ENCODE results near the gene OPRM1.
"Not testable (repeated sequence)": the region's sequence is repeated elsewhere in the genome, so short reads cannot be mapped to it uniquely, and the experiment has no call there.

The OPRM1 gene

DNA sequence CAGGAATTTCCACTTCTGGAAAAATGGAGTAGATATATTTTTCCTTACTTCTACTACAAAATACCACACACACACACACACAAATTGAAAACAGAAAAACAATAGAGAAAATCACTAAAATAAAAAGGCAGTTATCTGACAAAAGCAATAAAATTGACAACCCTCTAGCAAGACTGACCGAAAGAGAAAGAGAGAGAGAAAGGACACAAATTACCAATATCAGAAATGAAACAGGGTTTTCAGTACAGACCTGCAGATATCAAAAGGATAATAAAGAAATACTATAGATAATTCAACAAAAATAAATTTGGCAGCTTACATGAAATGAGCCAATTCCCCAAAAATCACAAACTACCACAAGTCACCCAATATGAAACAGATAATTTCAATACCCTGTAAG lies 104.7 kb downstream of the OPRM1 start:
- DNase-seq (ENCODE audit: low spot score) = no peak

GRCh38 chr6:154154389-154154967 lies 115.4 kb downstream of the OPRM1 start:
- peak; percentile 14 for DNase-seq (ENCODE audit: low spot score)

DNA sequence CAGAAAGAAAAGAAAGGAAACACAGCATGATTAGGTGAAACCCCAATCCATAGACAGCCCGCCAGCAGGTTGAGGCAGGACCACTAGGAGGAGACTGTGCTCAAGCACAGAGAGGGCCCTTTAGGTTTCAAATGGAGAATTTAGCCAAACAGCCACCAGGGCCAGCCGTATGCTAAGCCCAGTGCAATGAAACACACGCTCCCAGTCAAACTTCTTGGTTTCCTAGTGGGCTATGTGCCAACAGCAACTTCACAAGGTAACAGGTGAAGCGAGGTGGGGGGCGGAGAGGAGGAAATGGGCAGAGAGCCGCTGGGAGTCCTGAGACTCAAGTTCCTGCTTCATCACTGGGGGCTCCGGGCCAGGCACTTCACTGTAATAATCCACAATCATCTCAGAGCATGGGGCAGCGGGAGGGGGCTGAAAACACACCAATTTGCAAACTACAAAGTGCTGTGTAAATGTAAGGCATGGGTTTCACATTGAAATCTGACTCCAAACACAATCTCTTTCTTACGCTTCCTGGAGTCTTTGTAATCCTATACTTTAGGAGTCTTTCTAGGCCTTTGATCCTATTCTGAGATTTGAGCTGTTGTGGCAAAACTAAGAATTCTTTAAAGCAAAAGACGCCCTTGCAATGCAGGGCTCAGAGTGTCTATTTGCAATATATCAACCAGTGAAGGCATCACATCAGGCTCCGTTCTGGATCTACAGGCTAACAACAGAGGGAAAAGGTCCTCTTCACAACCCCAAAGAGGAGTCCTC lies 117.3 kb downstream of the OPRM1 start:
- peak; percentile 26 for DNase-seq (ENCODE audit: low spot score)

DNA sequence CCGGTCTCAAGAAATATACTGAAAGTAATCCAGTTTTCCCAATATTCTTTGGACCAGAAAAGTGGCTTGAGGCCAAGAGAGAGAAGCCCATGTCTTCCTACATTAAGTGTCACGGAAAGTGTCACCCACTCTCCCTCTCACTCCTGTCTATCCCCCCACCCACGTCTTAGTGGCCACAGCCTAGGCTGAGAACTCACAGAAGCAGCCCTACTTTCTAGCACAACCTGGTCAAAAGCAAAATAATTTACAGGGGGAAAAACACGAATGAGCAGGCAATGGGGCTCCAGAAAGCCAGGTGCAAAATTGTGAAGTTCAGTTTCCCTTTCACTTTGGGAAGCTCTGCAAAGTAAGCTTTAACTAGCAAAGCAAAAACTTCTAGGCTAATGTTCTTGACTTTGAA lies 118.0 kb downstream of the OPRM1 start:
- DNase-seq (ENCODE audit: low spot score) = no peak

GRCh38 chr6:154157706-154158105 lies 118.7 kb downstream of the OPRM1 start:
- no peak for DNase-seq (ENCODE audit: low spot score)

DNA sequence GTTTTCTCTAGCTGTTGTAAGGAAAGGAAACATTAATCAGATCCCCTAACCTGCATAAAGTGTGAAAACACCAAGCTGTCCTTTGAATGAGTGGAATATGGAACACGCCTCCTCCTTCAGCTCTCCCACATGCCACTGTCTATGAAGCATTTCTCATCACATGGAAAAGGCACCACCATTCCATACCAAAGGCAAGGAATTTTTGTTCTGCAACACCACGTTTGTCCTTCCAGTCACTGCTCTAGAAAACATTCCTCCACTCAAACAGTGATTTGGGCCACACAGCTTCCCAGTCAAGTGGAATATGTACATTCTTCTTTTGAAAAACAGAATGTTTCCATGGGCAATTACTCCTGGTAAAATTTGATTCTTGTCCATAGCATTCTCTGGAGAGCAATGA lies 120.1 kb downstream of the OPRM1 start:
- DNase-seq (ENCODE audit: low spot score) = no peak

DNA sequence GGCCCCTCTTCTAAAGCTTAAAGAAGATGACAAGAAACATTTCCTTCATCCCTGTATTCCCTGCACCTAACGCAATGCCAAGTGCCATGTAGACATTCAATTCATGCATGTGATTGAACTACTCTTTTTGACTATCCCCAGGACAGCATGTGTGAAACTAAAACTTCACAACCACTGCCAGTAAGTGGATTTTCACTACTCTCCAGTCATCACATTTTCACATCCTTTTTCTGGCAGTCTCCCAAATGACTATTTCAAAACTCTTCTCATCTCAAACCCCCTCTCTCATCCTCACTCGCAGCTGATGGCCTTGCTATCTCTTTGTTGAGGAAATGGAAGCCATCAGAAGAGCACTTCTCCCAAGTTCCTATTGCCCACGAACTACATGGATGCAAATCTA lies 122.6 kb downstream of the OPRM1 start:
- no peak for DNase-seq (ENCODE audit: low spot score)

GRCh38 chr6:154164397-154164796 lies 125.4 kb downstream of the OPRM1 start:
- peak; percentile 41 for DNase-seq (ENCODE audit: low spot score)

DNA sequence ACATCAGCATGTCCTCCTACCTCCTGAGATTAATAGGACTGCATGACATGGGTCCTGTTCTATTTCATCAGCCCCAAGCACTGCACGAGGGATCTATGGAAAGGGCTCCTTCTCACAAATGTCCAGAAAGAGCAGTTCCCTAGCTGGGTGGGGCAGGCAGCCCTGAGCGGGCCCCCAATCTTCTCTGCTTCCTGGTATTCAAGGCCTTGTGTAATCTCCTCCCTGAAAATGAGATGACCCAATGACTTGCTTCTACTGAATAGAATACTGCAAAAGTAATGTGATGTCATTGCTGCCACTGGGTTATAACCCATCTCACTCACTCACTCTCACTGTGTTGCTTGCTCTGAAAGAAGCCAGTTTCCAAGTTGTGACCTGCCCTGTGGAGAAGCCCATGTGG lies 126.4 kb downstream of the OPRM1 start:
- DNase-seq (ENCODE audit: low spot score) = no peak

GRCh38 chr6:154166140-154166539 lies 127.1 kb downstream of the OPRM1 start:
- no peak for DNase-seq (ENCODE audit: low spot score)

DNA sequence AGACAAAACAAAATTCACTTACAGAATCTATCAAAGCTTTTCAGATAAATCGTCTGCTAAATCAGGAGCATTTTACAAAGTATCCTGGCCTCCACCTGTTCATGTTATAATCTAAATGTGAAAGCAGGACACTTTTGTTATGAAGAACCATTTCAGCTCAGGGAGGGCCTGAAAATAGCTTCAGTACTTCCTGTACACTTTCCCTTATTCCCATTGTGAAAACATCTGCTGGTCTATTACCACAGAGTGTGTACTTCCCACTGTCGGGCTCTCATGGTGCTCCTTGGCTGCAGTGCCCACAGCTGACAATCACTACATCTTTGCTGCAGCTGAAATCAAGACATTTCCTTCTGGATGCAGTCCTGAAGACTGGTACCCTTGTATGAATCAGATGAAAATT lies 128.1 kb downstream of the OPRM1 start:
- no peak for DNase-seq (ENCODE audit: low spot score)

- DNase-seq (ENCODE audit: low spot score) = no peak
These were observed 130.3 kb downstream of the OPRM1 start for GRCh38 chr6:154169193-154169847.

- no peak for DNase-seq (ENCODE audit: low spot score)
These were observed 131.1 kb downstream of the OPRM1 start for GRCh38 chr6:154170106-154170505.

DNA sequence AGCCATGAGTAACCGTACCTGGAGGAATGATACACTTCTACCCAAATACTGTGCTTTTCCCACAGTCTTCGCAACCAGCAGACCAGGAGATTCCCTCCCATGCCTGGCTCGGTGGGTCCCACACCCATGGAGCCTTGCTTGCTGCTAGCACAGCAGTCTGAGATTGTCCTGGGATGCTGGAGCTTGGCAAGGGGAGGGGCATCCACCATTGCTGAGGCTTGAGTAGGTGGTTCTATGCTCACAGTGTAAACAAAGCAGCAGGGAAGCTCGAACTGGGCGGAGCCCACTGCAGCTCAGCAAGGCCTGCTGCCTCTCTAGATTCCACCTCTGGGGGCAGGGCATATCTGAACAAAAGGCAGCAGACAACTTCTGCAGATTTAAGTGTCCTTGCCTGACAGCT lies 133.4 kb downstream of the OPRM1 start:
- DNase-seq (ENCODE audit: low spot score) = not testable (repeated sequence)

- DNase-seq (ENCODE audit: low spot score) = no peak
These were observed 140.4 kb downstream of the OPRM1 start for GRCh38 chr6:154179434-154179833.

DNA sequence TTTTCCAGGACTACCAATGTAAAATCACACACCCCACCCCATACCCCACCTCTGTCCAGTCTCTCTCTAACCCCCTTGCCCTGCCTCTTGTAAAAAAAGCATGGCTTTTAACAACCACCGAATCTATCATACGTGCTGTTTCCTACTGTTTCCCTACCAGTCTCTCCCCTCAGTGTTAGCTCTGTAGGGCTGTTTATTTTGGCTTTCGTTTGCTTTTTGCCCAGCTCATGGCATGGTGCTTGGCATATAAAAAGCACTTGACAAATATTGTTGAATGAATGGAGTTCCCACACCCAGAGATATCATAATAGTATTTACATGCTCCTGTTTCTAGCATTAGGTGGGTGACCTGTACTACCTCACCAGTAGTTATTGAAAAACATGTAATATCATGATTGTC lies 148.2 kb downstream of the OPRM1 start:
- DNase-seq (ENCODE audit: low spot score) = no peak

GRCh38 chr6:154187714-154188113 lies 148.7 kb downstream of the OPRM1 start:
- DNase-seq (ENCODE audit: low spot score) = no peak

DNA sequence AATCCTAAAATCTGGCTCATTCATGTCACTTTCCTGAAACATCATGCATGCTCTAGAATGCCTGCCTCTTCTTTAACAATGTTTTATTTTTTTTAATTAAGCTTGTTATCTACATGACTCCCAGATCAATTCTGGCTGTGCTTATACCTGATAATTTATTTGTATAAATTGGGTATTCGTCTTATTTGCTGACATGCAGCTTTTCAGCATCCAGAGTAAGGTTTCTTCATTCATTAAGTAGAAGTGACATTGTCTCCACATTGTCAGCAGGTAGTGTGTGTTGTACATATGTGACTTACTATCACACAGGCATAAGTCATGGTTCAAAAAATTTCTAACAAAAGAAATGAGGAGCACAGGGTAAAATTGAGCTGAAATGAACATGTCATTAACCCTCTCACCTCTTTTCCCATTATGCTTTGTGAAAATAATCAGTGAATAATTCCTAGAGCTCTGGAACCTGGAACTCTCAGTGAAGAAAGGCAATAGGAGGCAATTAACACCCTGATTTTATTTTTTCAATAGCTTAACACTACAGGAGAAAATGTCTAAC lies 157.4 kb downstream of the OPRM1 start:
- no peak for DNase-seq (ENCODE audit: low spot score)

DNA sequence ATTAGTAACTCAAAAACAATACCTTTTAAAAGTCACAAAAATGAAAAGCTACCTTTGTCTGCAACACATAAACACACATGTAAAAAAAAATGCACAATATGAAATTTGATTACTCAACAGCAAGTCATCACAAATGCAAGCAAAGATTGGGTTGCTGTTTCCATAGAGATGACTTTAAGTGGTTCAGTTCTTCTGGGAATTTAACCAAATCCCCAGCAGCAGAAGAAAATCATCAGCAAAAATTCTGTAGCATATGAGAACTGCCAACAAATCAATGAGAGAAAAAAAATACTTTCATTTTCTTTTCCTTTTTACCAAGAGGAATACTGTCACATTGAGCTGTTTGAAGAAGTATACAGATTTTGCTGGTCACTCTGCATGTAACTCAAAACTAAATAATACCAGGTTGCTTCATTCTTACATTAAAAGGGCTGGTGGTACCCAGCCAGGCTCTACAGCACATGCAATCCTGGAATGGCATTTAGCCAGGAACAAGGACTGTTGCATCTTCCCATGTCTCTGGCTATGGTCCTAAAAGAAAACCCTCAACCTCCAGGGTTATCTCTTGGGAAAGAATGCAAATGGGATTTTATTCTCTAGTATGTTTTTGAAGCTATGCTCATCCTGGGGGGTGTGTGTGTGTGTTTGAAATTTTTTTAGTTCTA lies 158.3 kb downstream of the OPRM1 start:
- DNase-seq (ENCODE audit: low spot score) = peak; percentile 34

DNA sequence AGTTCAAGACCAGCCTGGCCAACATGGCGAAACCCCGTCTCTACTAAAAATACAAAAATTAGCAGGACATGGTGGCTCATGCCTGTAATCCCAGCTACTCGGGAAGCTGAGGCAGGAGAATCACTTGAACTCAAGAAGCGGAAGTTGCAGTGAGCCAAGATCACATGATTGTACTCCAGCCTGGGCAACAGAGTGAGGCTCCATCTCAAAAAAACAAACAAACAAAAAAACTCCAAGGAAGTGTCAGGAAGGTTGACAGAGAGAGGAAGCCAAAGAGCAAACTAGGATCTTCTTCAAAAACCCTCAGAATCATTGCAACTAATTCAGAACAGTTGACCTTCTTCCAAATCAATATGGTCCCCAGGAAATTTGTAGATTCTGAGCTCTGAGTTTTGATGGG lies 162.6 kb downstream of the OPRM1 start:
- DNase-seq (ENCODE audit: low spot score) = not testable (repeated sequence)

DNA sequence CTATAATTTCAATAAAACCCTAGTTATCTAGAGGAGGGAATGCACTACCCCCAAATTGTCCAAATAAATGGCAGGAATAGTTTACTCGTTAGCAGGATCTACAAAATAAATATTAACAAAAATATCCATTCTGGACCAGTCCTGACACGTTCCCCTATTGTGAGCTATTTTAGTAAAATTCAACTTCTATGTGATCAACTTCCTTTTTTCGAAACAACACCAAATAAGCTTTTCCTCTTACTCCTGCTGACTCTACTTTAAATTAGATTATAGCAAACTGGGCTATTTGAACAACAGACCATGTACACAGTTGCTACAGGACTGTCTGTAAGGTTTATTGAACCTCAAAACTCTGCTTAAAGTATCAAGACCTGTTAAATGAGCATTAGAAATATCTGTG lies 163.3 kb downstream of the OPRM1 start:
- DNase-seq (ENCODE audit: low spot score) = no peak

DNA sequence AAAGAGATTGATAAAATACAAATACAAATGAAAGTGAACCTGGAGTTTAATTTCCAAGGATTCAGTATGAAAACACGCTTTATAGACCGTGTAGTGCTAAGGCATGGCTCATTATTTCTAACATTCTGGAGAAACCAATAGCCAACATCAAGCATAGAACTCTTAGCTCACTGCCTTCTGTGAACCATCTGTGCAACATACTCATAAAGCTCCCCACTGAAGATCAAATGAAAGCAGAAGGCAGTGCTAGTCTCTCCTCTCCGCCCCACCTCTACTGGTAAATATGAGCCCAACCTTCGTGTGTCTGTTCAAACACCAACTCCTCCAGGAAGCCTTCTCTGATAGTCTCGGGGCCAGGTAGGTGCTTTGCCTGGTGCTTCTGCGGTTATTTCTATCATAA lies 163.9 kb downstream of the OPRM1 start:
- no peak for DNase-seq (ENCODE audit: low spot score)

DNA sequence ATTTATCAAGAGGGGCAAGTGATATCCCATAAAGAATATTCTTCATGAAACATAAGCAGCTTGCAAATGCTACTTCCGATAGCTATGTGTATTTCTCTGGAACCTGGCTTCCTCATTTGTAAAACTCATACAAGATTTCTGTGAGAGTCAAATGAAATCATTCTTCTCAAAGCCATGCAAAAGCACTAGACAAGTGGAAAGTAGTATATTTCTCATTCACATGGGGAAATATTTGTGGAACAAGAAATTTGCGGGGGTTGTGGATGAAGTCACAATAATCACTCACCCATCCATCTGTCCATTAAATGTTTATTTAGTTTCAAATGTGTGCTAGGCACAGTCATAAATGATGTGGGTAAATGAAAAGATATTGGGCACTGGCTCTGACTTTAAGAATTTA lies 167.1 kb downstream of the OPRM1 start:
- DNase-seq (ENCODE audit: low spot score) = no peak
